ENCODE results near the gene OMD. TPM values are rescaled to one million over a fixed set of nuclear protein-coding genes. Genes with fewer than 3 reads are reported as not detected.

OMD gene
- total RNA-seq, 1 experiment from 2014 or later: not detected

DNA sequence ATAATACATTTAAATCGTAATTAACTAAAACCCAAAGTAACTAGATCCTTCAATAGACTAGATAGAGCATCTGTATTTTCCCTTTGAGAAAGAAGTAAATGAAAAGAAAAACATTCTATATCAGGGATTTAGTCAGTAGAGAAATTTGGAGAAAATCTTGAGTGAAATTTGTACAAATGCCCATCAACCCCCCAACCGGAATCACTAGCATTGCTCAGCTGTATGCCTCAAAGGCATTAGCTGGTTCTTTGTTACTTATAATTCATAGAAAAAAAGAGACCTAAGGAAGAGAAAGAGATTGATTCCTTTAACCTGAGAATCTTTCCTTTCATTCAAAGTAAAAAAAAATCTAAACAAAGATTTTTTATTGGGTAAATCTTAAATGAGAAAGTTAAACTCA, 659 bp downstream of the OMD start:
- RAD21 ChIA-PET (ENCODE audit: low non-redundant PET in 1 of 2, low total read pairs in 2 of 2, uncharacterized antibody in 2 of 2, unreplicated experiment in 2 of 2): no interaction called here
- DNase-seq (ENCODE audit: low read depth, low spot score) (no peak), ATAC-seq (no peak)
- no TSS peak for BruUV-seq (replicated peaks)
- no peaks in the 10 kb centered on the region for H3K9me3 ChIP-seq (ENCODE audit: control insufficient read depth in 1 of 2, insufficient read depth in 1 of 2, low read depth in 1 of 2, low read length in 2 of 2)
- H3K36me3 ChIP-seq (ENCODE audit: control insufficient read depth in 1 of 2, insufficient read depth in 2 of 2, low read length in 2 of 2): no peaks in the 10 kb centered on the region
- H3K9me2 ChIP-seq (ENCODE audit: insufficient read depth): no peaks in the 10 kb centered on the region
- H3K9ac ChIP-seq (ENCODE audit: low read length): no peak overlapping the region
- H2AFZ ChIP-seq (ENCODE audit: low read depth, low read length, poor library complexity, severe bottlenecking): no peak overlapping the region
- no peak overlapping the region for H3K27ac ChIP-seq (ENCODE audit: low read depth, low read length)
- H3K79me2 ChIP-seq (ENCODE audit: insufficient read depth, low read length): no peaks in the 10 kb centered on the region
- H3K27me3 ChIP-seq (ENCODE audit: insufficient read depth, low read length): no peaks in the 10 kb centered on the region
- H3K4me1 ChIP-seq (ENCODE audit: control insufficient read depth in 1 of 2, insufficient read depth in 2 of 2, low read length in 2 of 2): no peaks in the 10 kb centered on the region
- H3K4me2 ChIP-seq (ENCODE audit: low read length): no peak overlapping the region
- intact Hi-C loops (cut with micrococcal nuclease): no loop called here
- no peak overlapping the region for H3K4me3 ChIP-seq (replicated peaks in 1 of 2; ENCODE audit: low read depth in 1 of 2, low read length in 2 of 2)
- TF ChIP-seq TCF7L2 (IDR thresholded peaks at IDR 0.05; ENCODE audit: borderline replicate concordance, extremely low read depth, insufficient read depth, insufficient read length): no peak
- TF ChIP-seq SRF (IDR thresholded peaks at IDR 0.05; ENCODE audit: low read depth): no peak
- TF ChIP-seq CTCF (IDR thresholded peaks at IDR 0.05 in 2 of 3, conservative IDR thresholded peaks at IDR 0.05 in 1 of 3; ENCODE audit: borderline replicate concordance in 1 of 3, insufficient read depth in 1 of 3, low read depth in 2 of 3, low read length in 2 of 3): no peak
- TF ChIP-seq EZH2phosphoT487 (IDR thresholded peaks at IDR 0.05; ENCODE audit: borderline replicate concordance): no peak
- TF ChIP-seq, protein P1, sequence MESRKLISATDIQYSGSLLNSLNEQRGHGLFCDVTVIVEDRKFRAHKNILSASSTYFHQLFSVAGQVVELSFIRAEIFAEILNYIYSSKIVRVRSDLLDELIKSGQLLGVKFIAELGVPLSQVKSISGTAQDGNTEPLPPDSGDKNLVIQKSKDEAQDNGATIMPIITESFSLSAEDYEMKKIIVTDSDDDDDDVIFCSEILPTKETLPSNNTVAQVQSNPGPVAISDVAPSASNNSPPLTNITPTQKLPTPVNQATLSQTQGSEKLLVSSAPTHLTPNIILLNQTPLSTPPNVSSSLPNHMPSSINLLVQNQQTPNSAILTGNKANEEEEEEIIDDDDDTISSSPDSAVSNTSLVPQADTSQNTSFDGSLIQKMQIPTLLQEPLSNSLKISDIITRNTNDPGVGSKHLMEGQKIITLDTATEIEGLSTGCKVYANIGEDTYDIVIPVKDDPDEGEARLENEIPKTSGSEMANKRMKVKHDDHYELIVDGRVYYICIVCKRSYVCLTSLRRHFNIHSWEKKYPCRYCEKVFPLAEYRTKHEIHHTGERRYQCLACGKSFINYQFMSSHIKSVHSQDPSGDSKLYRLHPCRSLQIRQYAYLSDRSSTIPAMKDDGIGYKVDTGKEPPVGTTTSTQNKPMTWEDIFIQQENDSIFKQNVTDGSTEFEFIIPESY (IDR thresholded peaks at IDR 0.05; ENCODE audit: extremely low read depth, insufficient replicate concordance, low read length): no peak
- no peak for TF ChIP-seq ZFX (IDR thresholded peaks at IDR 0.05)
- TF ChIP-seq ZNF274 (IDR thresholded peaks at IDR 0.05; ENCODE audit: low read depth, low read length): no peak
- TF ChIP-seq POLR2AphosphoS5 (IDR thresholded peaks at IDR 0.05; ENCODE audit: low read depth, low read length): no peak
- TF ChIP-seq POLR2A (IDR thresholded peaks at IDR 0.05; ENCODE audit: borderline replicate concordance, extremely low read depth, insufficient read depth, insufficient read length): no peak
- no peak for TF ChIP-seq SP1 (IDR thresholded peaks at IDR 0.05; ENCODE audit: low read depth)
- no peak for TF ChIP-seq FOSL1 (IDR thresholded peaks at IDR 0.05; ENCODE audit: low read depth)
- TF ChIP-seq CBX3 (IDR thresholded peaks at IDR 0.05; ENCODE audit: low read depth): no peak
- no peak for TF ChIP-seq SIN3A (IDR thresholded peaks at IDR 0.05; ENCODE audit: low read depth)
- TF ChIP-seq YY1 (IDR thresholded peaks at IDR 0.05; ENCODE audit: extremely low read depth, insufficient replicate concordance, low read depth, low read length): no peak
- no peak for TF ChIP-seq EZH2 (IDR thresholded peaks at IDR 0.05)
- TF ChIP-seq ELF1 (IDR thresholded peaks at IDR 0.05; ENCODE audit: borderline replicate concordance, low read depth): no peak
- no peak for TF ChIP-seq RAD21 (IDR thresholded peaks at IDR 0.05; ENCODE audit: low read depth)
- CTCF ChIA-PET: no interaction called here
- no peaks in the 10 kb centered on the region for H4K20me1 ChIP-seq (ENCODE audit: insufficient read depth)
- POLR2A ChIA-PET: no interaction called here
